Measurements from ENCODE around the gene BMP7.

BMP7 gene

GRCh38 chr20:57212534-57213276 is 53.7 kb downstream of the BMP7 start:
- peak in 19 of 56 donors; percentile 5 to 61 (median 17) for DNase-seq

DNA sequence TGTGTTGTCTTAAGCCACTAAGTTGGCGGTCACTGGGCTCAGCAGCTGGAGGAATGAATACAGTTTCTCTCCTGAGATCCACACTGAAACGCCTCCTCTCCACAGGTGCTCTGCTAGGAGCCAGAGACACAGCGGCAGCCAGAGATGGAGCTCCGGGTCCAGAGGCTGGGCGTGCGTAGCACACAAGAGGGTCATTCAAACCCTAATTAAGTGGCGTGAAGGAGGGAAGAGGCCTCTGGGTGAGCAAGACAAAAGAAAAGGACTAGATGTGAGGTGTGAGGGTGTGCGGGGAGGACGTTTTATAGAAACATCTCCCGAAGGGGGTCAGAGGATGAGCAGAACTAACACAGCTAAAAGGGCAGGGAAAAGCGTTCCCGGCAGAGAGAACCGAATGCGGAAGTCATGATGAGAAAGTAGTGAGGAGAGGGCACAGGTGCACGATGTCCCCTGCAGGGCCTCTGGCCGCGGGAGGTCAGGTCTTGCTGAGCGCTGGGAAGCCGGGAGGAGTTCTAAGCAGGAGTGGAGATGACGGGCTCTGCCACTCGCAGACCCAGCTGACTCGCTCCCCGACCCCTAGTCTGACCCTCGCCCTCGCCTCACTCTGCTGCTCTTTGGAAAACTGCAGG is 54.4 kb downstream of the BMP7 start:
- no peak for DNase-seq

DNA sequence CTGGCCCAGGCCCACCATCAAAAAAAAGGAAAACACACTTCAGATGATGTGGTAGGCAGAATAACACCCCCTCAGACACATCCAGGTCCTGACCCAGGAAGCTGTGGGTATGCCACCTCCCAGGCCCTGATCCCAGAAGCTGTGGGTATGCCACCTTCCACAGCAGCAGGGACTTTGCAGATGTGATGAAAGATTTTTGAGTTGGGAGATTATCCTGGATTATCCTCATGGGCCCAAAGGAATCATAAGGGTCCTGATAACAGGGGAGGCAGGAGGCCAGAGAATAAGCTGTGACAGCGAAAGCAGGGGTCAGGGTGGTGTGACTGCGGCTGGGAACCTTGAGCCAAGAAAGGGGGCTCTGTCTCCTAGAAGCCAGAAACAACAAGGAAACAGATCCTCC is 55.0 kb downstream of the BMP7 start:
- DNase-seq: no peak

GRCh38 chr20:57210911-57211280 is 55.5 kb downstream of the BMP7 start:
- no peak for DNase-seq

DNA sequence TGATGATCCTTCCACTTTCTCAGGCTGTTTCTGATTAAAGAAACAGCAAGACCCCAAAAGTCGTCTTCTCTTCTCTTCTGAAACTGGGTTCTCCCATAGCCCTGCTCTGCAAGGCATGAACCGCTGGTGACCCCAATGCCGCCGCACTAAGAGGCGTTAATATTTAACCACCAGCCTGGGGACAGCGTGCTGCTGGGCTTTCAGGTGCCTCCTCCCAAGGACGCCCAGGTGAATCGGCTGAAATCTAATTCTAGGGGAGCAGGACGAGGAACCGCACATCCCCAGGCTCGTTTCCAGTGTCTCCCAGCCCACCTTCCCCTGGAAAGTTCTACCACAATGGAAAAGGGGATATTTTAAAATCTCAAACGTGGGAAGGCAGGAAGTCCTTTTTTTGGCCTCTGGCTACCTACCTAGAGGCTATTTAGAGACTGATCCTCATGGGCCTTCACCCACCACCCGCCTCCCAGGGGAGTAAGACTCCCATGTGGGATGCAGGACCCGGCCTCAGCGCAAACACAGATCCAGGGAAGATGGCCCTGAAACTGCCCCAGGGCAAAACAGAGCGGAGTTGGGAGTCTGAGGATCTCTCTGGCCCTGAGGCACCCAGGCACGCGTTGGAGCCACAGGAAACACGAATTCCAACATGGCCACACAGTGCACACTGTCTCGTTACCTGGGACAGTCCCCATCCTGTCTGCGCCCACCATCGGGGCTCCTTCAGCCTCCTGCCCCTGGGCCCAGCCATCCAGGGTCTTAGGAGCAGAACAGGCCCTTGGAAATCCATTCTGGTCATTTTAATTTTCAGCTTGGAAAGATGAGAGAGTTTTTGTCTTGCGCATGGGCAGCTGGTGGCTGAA is 56.2 kb downstream of the BMP7 start:
- DNase-seq: no peak

GRCh38 chr20:57209413-57209812 is 57.0 kb downstream of the BMP7 start:
- no peak for DNase-seq

- DNase-seq: no peak
These were observed 58.2 kb downstream of the BMP7 start for GRCh38 chr20:57208198-57208597.

GRCh38 chr20:57207251-57207650 is 59.2 kb downstream of the BMP7 start:
- DNase-seq: no peak

GRCh38 chr20:57205606-57206219 is 60.7 kb downstream of the BMP7 start:
- DNase-seq: no peak

GRCh38 chr20:57203986-57204385 is 62.5 kb downstream of the BMP7 start:
- DNase-seq: no peak

- no peak for DNase-seq
These were observed 63.2 kb downstream of the BMP7 start for GRCh38 chr20:57203204-57203603.

DNA sequence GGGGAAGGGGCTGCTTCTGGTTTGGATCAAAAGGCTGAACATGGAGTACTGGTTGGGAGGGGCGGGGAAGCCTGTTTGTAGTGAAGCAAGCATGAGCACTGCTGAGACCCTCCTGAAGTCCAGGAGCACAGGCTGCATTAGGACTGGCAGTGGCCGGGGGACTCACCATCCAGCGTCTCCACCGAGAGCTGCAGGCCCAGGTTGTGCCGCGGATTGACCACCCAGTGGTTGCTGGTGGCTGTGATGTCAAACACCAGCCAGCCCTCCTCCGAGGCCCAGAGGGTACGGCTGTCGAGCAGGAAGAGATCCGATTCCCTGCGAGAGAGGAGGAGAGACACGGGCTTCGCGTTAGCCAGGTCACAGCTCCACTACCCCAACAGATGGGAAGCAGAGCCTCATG is 64.1 kb downstream of the BMP7 start:
- no peak for DNase-seq

- no peak for DNase-seq
These were observed 65.4 kb downstream of the BMP7 start for GRCh38 chr20:57200882-57201695.

- DNase-seq: no peak
These were observed 66.6 kb downstream of the BMP7 start for GRCh38 chr20:57199656-57200405.

DNA sequence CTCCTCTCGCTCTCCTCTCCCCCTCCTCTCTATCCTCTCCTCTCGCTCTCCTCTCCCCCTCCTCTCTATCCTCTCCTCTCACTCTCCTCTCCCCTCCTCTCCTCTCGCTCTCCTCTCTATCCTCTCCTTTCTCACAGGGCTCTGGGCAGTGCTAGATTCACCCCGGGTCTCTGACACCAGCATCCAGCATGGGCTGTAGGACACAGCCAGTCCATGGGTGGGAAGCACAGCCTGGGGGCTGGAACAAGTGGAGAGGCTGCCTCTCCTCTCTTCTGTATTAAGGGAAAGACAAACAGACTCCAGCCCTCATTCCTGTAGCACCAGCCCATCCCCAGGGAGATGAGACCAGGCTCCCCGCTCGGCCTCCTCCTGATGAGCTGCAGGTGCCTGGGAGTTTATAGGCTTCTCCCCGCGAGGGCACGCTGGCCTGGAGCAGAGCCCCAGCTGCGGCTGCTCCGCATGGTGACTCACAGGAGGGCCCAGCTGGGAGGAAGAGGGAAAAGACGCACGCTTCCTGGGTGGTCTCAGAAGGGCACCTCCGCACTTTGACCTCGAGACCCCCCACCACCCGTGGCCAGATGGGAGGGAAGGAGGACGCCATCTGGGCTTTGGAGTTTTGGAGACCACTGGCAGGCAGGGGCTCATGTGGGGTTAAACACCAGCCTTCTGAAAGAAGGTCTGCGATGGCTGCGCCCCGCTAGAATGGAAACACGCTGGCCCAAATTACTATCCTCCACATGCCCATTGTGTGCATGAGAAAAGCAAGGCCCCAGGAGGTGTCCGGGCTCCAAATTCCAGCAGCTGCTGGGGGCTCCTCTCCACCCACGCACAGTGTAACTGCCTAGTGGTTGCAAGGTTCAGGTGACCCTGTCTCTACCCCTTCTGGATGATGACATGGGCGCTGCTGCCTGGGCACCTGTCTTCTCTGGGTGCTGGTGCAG is 68.0 kb downstream of the BMP7 start:
- DNase-seq: no peak

DNA sequence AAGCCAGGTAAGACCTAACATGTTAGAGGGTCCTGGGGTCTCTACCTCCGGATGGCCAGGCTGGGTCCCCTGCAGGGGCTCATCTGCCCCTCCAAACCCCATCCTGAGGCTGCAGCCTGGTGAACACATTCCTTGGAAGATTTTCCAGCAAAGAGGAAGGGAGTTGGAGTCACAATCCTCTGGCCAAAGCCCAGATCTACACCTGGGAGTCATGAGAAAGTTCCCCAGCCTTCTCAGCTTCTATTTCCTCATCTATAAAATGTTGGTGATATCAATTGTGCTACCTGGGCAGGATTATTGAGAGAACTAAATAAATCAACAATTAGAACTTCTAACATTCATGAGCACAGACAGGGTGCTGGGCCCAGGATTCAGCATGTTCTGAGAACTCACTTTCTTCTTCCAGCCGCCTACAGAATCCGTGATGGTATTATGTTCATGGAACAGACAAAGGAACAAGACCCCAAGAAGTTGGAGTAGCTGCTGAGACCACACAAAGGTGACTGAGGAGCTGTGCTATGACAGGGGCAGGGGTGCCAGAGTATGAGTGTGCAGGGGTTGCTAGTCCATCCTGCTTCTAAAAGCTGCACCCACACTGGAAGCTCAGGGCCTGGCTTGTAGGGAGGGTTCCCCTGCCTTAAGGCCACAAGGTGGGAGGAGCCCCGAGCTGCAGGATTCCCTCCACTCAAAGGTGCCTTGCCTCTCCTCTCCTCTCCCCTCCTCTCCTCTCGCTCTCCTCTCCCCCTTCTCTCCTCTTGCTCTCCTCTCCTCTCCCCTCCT is 68.9 kb downstream of the BMP7 start:
- DNase-seq: no peak

DNA sequence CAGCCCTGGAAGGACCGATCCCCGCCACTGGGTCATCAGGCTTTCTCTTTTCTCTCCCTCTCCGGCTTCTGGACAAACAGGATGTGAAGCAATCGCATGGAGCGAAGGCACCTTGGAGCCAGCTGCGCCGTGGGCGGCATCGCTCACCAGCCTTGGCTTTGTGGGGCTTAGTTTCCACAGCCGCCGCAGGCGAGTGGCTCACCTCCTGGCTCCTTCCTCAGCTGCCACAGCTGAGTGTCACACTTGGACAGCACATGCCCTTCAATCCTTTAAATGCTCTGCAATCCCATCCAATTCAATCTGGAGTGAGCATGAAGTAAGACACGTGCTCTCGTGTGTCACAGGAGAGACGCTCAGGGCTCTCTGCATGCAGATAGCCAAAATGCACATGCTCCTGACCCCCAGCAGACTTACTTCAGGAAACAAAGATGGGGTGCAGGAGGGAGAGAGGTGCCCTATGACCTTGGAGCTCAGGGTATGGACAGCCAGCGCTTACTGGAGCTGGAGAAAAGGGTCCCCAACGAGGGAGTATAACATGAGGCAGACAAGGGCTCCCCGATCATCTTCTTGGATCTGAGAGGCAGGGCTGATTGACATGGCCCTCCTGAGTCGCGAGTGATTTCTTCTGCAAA is 70.9 kb downstream of the BMP7 start:
- peak in 1 of 56 donors; percentile 7 for DNase-seq

GRCh38 chr20:57195023-57195422 is 71.4 kb downstream of the BMP7 start:
- no peak for DNase-seq
